Endothelial cell of umbilical vein (primary cell): ENCODE results near the gene NLGN1. TPM values are rescaled to one million over a fixed set of nuclear protein-coding genes. Genes with fewer than 3 reads are reported as not detected.

Source experiments
- BruUV-seq: library from RNA; stranded (reverse); fragments of 400-500 nt; replicated peaks from 2 replicates; lab custom pipeline; 2021; lab: Mats Ljungman, UMichigan
- CTCF ChIA-PET: fragments of 300-600, 350-600 bp; sonication (Branson Sonifier 250); formaldehyde crosslinking; loops from one replicate; lab custom pipeline; 2021; ENCODE audit warnings: antibody characterized with exemption, inconsistent platforms; lab: Charles Lee
- POLR2A ChIA-PET: fragments of 300-600, 350-600 bp; sonication (Branson Sonifier 250); formaldehyde crosslinking; loops from one replicate; lab custom pipeline; 2021; ENCODE audit warnings: antibody characterized with exemption, inconsistent platforms; lab: Charles Lee
- DNase-seq: peaks from one replicate; pipeline ENCODE4 v3.0.0-alpha.2; 2011; ENCODE audit warnings: low read depth, low spot score
- FAIRE-seq: peaks from 2 replicates; lab custom pipeline; 2011; peaks lifted over from hg19 to GRCh38; lab: Jason Lieb, UNC
- H2AFZ ChIP-seq: 2 replicates; pipeline ENCODE4 v1.6.0; 2012; ENCODE audit warnings: low read depth, low read length, control low read depth, inconsistent platforms
- H3K27ac ChIP-seq: 2 replicates; pipeline ENCODE4 v1.5.1; 2011; ENCODE audit warnings: low read depth, mild to moderate bottlenecking, control low read depth, low read length, moderate library complexity; ENCODE audit not compliant: insufficient read depth
- H3K27me3 ChIP-seq, 2 experiments: 2 replicates each; pipeline versions ENCODE4 v1.6.0 to v1.6.1; 2011; ENCODE audit warnings: low read length in 2 of 2, mixed read lengths in 1 of 2; ENCODE audit not compliant: control insufficient read depth in 2 of 2, insufficient read depth in 2 of 2
- H3K36me3 ChIP-seq, 2 experiments: 2 replicates in 1 of 2; 3 replicates in 1 of 2; pipeline ENCODE4 v1.5.1; 2011; ENCODE audit warnings: low read length in 2 of 2, mild to moderate bottlenecking in 1 of 2, moderate library complexity in 1 of 2; ENCODE audit not compliant: control insufficient read depth in 2 of 2, insufficient read depth in 2 of 2; ENCODE audit errors: extremely low read depth in 1 of 2
- H3K4me1 ChIP-seq: 3 replicates; pipeline ENCODE4 v1.5.1; 2011; ENCODE audit warnings: mild to moderate bottlenecking, low read length; ENCODE audit not compliant: control insufficient read depth, insufficient read depth; ENCODE audit errors: extremely low read depth
- H3K4me2 ChIP-seq: 2 replicates; pipeline ENCODE4 v1.6.1; 2011; ENCODE audit warnings: low read length, control low read depth, mixed read lengths; ENCODE audit not compliant: insufficient read depth
- H3K4me3 ChIP-seq, 3 experiments: fragments of 200-600 bp in 1 of 3; sonication (generic), shearing (Covaris generic) in 1 of 3; replicated peaks in 1 of 3; 2 replicates each; pipeline ENCODE4 v1.5.1; 2011 to 2016; ENCODE audit warnings: control low read depth in 3 of 3, low read length in 3 of 3, mild to moderate bottlenecking in 2 of 3, inconsistent platforms in 1 of 3, low read depth in 1 of 3, moderate library complexity in 1 of 3; ENCODE audit not compliant: insufficient read depth in 1 of 3
- H3K79me2 ChIP-seq: 2 replicates; pipeline ENCODE4 v1.6.0; 2012; ENCODE audit warnings: low read length, inconsistent platforms; ENCODE audit not compliant: control insufficient read depth, insufficient read depth
- H3K9ac ChIP-seq: replicated peaks from 2 replicates; pipeline ENCODE3; 2011; ENCODE audit warnings: low read length, control low read depth; ENCODE audit not compliant: insufficient read depth; ENCODE audit errors: extremely low read depth
- H3K9me1 ChIP-seq: replicated peaks from 3 replicates; pipeline ENCODE4 v1.6.0; 2011; ENCODE audit warnings: mild to moderate bottlenecking, low read length; ENCODE audit not compliant: control insufficient read depth, insufficient read depth; ENCODE audit errors: extremely low read depth
- H3K9me3 ChIP-seq: replicated peaks from 2 replicates; pipeline ENCODE4 v1.5.1; 2012; ENCODE audit warnings: low read length, inconsistent platforms; ENCODE audit not compliant: control insufficient read depth, insufficient read depth
- H4K20me1 ChIP-seq: replicated peaks from 2 replicates; pipeline ENCODE3; 2011; ENCODE audit warnings: mild to moderate bottlenecking, low read length; ENCODE audit not compliant: control insufficient read depth, insufficient read depth; ENCODE audit errors: extremely low read depth
- CTCF ChIP-seq, 2 donors: IDR thresholded peaks; 1 replicate in 1 of 2; 2 replicates in 1 of 2; pipeline ENCODE4 v1.5.1; 2011; ENCODE audit warnings: low read length in 2 of 2, mild to moderate bottlenecking in 2 of 2, moderate library complexity in 2 of 2, control low read depth in 1 of 2, inconsistent platforms in 1 of 2, low read depth in 1 of 2; ENCODE audit not compliant: insufficient read depth in 1 of 2; ENCODE audit errors: extremely low read depth in 1 of 2
- EZH2 ChIP-seq: IDR thresholded peaks from 2 replicates; pipeline ENCODE4 v1.6.1; 2012; ENCODE audit warnings: borderline replicate concordance, low read depth, mild to moderate bottlenecking, moderate library complexity, low read length, inconsistent platforms; ENCODE audit not compliant: severe bottlenecking
- FOS ChIP-seq: IDR thresholded peaks from 2 replicates; pipeline ENCODE4 v1.6.1; 2011; ENCODE audit warnings: mild to moderate bottlenecking, low read length, moderate library complexity, borderline replicate concordance; ENCODE audit not compliant: insufficient read depth
- GATA2 ChIP-seq: IDR thresholded peaks from 2 replicates; pipeline ENCODE4 v1.7.0; 2011; ENCODE audit warnings: low read depth, mild to moderate bottlenecking, moderate library complexity, mixed read lengths, low read length; ENCODE audit not compliant: insufficient read length, insufficient read depth
- JUN ChIP-seq: IDR thresholded peaks from 2 replicates; pipeline ENCODE4 v1.6.1; 2011; ENCODE audit warnings: borderline replicate concordance, low read depth; ENCODE audit not compliant: insufficient read length, insufficient read depth
- MYC ChIP-seq: IDR thresholded peaks from one replicate; pipeline ENCODE4 v1.6.1; 2011; ENCODE audit warnings: mild to moderate bottlenecking, low read depth, low read length
- POLR2A ChIP-seq: IDR thresholded peaks from 2 replicates; pipeline ENCODE4 v1.6.1; 2012; ENCODE audit warnings: low read depth, mild to moderate bottlenecking, control low read depth, low read length
- POLR2AphosphoS5 ChIP-seq: IDR thresholded peaks from 2 replicates; pipeline ENCODE4 v1.6.1; 2012; ENCODE audit warnings: low read depth, mild to moderate bottlenecking, control low read depth, low read length, moderate library complexity; ENCODE audit not compliant: insufficient read depth
- dilution Hi-C: fragments of 300-500 bp; cut with MboI; formaldehyde crosslinking; loops from one replicate; pipeline ENCODE4 v1.15.0; 2019; ENCODE audit warnings: low sequenced_read_pairs; ENCODE audit not compliant: extremely low pct_ligation_motif_present
- intact Hi-C: fragments of 100-400 bp; cut with micrococcal nuclease; formaldehyde crosslinking; loops from one replicate; pipeline ENCODE4 v1.10.0; 2022
- polyA plus RNA-seq, 4 experiments: library from polyadenylated mRNA; depleted of rRNA in 3 of 4; stranded (reverse) in 3 of 4; unstranded in 1 of 4; fragments of >200 nt; gene quantifications; 2 replicates each; pipeline versions ENCODE4 v1.2.1 to v1.2.3, GENCODE V29; 2011 to 2012; ENCODE audit warnings: missing spikeins in 1 of 4
- total RNA-seq: library from RNA; stranded (reverse); gene quantifications from 2 replicates; pipeline ENCODE4 v1.2.3, GENCODE V29; 2021
- TF ChIP-seq, protein P1 (sequence below): IDR thresholded peaks from 2 replicates; pipeline ENCODE4 v1.6.1; 2011; ENCODE audit not compliant: insufficient read depth, insufficient read length

NLGN1 gene
- total and polyA plus RNA-seq, 2 donors (not counting 3 experiments of a cell fraction or from before 2014, with no cell fraction given), result 7.9 to 16.3 TPM

DNA sequence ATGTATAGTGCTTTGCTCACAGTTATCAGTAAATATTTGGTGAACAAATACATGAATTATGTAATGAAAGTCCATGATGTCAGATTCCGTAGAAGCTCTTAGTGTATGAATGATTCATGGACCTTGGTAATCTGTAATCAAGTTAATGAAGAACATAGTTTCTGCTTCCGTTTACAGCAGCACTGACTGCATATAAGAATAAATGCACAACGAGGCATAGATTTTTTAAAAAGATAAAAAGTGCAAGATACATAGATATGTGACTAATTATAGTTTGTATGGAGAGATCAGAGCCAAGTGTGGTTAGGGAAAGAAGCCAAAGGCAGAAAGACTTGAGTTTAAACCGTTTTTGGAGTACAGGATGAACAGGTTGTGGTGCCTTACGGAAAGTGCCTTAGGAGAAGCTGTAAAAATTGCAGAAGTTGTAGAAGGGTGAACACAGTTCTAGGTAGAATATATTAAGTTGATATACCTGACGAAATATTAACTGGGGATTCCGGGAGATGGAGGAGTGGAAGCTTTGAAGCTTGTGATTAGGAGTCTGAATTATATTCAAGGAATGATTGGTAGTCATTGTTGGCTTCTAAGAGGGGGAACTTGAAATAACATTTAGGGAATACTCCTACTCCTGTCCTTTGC is 293.1 kb downstream of the NLGN1 start:
- CTCF ChIA-PET, result no interaction called here

More for the DNA sequence above, 293.1 kb downstream of the NLGN1 start:
- dilution Hi-C loops (no loop called here), intact Hi-C loops (no loop called here)
- no peaks in the 10 kb centered on the region for H3K9me3 ChIP-seq
- no peak for FAIRE-seq
- H4K20me1 ChIP-seq, result no peaks in the 10 kb centered on the region
- no peaks in the 10 kb centered on the region for H3K4me1 ChIP-seq
- DNase-seq, result no peak
- H2AFZ ChIP-seq, result no peak overlapping the region
- BruUV-seq, result no TSS peak
- H3K36me3 ChIP-seq, result no peaks in the 10 kb centered on the region
- H3K4me2 ChIP-seq, result no peak overlapping the region
- H3K79me2 ChIP-seq, result no peaks in the 10 kb centered on the region
- H3K27ac ChIP-seq, result no peak overlapping the region
- no peaks in the 10 kb centered on the region for H3K9me1 ChIP-seq
- POLR2A ChIA-PET, result no interaction called here
- no peak overlapping the region for H3K9ac ChIP-seq
- TF ChIP-seq GATA2 (no peak), FOS (no peak), POLR2A (no peak), POLR2AphosphoS5 (no peak), EZH2 (no peak), MYC (no peak), CTCF (IDR thresholded peaks at IDR 0.05; ENCODE audit: extremely low read depth in 1 of 2, insufficient read depth in 1 of 2, low read depth in 1 of 2, low read length in 2 of 2) (no peak), JUN (no peak)
- TF ChIP-seq, protein P1, sequence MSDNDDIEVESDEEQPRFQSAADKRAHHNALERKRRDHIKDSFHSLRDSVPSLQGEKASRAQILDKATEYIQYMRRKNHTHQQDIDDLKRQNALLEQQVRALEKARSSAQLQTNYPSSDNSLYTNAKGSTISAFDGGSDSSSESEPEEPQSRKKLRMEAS, result no peak
- H3K27me3 ChIP-seq, result no peaks in the 10 kb centered on the region
- H3K4me3 ChIP-seq, result no peak overlapping the region
